HG02798 (cell line): ENCODE data around the gene WDR35.
"Not testable (repeated sequence)": the region's sequence is repeated elsewhere in the genome, so short reads cannot be mapped to it uniquely, and the experiment has no call there.

Source experiments
- ATAC-seq: cut with Tn5 transposase; IDR thresholded peaks from one replicate; pipeline ENCODE4 v1.9.1; 2021; ENCODE audit warnings: mild to moderate bottlenecking; ENCODE audit not compliant: unreplicated experiment, poor library complexity

The WDR35 gene

DNA sequence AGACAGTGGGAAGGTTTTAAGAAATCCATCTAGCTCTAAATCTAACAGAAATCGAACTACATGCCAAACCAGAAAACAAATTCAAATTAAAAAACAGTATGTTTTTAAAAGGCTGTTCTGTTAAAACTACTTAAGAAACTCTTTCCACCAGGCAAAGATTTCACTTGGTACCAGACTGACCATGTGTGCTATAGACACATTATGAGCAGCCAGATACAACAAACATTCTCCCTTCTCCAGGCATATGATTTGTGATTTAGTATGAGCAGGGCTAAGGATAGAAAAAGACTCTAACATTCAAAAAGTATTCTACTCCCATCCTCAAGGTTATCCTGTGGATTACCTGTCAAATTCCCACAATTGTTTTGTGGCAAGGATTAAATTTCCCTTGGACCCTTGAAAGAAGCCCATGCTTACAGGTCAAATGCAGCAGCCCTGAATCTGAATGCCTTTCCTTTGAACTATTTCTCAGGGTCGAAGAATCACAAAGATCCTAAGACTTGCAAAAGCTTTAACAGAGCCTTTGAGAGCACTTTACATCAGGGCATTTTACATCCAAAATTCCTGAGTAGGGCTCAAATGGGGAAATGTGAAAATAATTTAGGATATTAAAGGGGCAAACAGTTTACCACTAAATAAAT, 45.6 kb downstream of the WDR35 start:
- ATAC-seq, result no peak

DNA sequence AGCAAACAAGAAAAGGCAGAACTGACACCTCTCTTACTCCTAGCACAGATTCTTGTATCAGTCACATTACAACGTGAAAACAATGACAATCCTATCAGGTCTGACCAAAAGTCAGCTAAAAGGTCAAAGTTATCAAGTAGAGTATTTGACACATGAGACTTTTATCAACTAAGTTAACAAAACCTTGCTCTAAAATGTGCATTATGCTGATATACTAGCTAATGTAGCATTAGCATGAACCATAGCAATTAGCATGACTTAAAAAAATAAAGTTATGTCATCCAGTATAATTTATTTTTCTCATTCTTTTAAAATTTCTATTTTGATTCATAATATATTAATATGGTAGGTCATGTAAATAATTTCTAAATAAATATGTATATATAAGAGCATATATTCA, 46.7 kb downstream of the WDR35 start:
- no peak for ATAC-seq

DNA sequence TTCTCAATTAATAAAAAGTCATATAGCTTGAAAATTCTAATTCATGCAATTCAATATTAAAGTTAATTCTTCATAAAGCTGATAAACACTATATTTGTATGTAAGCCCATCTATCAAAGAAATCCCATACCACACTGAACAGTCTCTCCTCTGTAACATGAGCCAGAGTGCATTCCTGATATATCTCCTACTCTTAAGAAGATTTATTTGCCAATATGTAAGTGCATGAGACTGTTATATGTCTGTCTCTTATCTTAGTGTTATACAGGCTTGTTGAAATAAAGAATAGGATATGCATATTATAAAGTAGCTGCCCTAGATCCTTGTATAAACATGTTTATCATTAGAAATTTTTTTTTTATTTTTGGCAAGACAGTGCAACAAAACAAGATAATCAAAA, 47.7 kb downstream of the WDR35 start:
- no peak for ATAC-seq

DNA sequence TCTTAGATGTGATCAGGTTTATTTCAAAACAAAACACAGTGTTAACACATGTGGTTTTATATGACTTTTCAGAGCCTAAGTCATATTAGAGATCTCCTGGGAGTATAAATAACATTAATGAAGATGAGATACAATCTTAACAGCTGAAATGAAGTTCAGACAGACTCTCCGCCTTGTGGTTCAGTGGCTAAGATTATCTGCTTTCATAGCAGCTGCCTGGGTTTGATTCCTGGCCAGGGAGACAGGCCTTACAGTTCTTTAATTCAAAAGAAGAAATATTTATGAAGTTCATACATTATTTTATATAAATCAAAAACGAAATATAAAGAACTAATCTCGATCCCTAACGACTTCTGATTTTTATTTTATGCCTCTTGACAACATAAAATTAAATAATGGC, 52.9 kb downstream of the WDR35 start:
- no peak for ATAC-seq

- ATAC-seq, result no peak
Measured at GRCh38 chr2:19936203-19936602, 53.7 kb downstream of the WDR35 start.

- ATAC-seq, result peak; percentile 73
Measured at GRCh38 chr2:19933351-19933981, 56.4 kb downstream of the WDR35 start.

GRCh38 chr2:19932928-19933327, 57.0 kb downstream of the WDR35 start:
- peak; percentile 26 for ATAC-seq

GRCh38 chr2:19929226-19929625, 60.7 kb downstream of the WDR35 start:
- ATAC-seq, result no peak

DNA sequence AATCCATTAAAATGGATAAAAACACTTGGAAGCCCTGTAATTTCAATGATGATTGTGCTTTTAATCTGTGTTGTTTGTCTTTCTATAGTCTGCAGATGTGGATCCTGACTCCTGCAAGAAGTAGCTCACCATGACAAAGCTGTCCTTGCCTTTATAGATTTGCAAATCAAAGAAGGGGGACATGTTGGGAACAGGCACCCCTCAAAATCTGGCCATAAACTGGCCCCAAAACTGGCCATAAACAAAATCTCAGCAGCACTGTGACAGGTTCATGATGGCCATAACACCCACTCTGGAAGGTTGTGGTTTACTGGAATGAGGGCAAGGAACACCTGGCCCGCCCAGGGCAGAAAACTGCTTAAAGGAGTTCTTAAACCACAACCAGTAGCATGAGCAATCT, 62.1 kb downstream of the WDR35 start:
- not testable (repeated sequence) for ATAC-seq

DNA sequence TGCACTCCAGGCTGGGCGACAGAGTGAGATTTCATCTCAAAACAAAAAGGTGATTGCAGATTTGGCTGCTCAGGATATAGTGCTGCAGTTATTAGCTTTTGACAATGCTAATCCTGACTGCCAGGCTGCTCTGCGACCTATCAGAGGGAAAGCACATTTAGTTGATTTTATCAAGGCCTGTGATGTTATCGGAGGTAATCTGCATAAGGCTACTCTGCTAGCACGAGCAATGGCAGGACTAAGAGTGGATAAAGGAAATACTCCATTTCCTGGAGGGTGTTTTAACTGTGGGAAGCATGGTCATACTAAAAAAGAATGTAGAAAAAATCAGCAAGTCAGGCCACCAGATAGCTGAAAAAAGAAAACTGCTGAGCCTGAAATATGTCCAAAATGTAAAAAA, 65.4 kb downstream of the WDR35 start:
- not testable (repeated sequence) for ATAC-seq

DNA sequence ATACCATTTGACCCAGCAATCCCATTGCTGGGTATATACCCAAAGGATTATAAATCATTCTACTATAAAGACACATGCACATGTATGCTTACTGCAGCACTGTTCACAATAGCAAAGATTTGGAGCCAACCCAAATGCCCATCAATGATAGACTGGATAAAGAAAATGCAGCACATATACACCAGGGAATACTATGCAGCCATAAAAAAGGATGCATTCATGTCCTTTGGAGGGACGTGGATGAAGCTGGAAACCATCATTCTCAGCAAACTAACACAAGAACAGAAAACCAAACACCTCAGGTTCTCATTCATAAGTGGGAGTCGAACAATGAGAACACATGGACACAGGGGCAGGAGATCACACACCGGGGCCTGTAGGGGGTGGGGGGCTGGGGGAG, 67.7 kb downstream of the WDR35 start:
- not testable (repeated sequence) for ATAC-seq

GRCh38 chr2:19916385-19916950, 73.4 kb downstream of the WDR35 start:
- ATAC-seq, result no peak

- no peak for ATAC-seq
Measured at GRCh38 chr2:19914266-19914975, 75.5 kb downstream of the WDR35 start.

- ATAC-seq, result no peak
Measured at GRCh38 chr2:19911808-19912509, 77.9 kb downstream of the WDR35 start.

DNA sequence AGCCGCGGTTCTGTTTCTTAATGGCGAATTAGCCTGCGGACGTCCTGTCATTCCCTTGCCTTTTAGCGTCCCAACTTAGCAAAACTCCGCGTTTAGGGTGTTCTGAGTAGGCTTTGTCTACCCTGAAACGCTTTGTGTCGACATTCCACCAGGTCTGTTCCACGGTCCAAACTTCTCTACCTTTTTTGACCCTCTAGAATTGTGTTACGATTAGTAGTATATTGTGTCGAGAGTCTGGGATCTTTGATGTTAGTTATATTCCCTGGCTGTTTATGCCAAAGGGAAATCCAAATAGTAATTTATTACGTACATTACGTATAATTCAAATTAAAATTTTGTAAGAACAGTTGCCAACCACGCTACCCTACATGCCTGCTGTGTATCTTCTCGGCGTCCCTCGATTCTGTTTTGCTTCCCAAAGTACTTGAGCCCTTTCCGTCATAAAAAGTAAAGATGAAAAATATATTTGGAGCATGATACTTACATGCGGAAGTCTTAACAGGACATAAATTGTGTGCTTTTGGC, 87.6 kb downstream of the WDR35 start:
- no peak for ATAC-seq

DNA sequence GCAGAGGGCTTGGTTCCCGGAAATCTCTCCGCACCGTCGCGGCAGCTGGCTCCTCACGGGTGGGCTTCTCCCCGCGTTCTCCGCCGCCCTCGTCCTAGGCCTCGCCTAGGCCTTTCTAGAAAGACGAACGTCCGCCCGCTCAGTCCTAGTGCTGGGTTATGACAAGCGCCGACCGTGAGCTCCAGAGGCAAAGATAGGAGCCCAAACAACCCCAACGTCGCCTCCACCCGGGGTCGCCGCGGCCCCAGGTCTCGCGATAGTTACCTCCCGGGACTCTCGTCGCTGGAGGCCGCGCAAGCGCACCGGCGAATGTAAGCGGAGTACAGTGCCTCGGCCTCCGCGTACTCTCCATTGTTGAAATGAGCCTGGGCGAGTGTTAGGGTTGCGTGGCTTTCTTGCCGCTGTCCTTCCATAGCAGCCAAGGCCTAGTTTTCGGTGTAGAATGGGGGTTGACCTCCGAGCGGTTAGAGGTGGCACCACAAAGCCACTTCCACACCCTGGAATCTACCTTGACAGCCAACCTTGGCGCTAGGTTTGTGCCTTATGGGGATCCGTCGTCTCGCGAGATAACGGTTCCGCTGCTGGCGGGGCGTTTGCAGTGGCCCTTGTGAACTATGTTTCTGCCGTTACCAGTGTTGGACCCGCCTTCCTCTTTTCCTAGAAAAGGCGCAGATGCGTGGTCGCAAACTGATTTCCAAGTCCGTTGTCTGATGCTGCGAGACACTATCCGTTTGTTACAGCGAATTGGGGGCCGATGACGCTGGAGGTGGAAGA, 88.3 kb downstream of the WDR35 start, which contains the start of gene TTC32:
Gene TTC32, minus strand, starts transcription at position 542 of the 774 bp plus-strand sequence. Its CDS starts 129 bp downstream, at position 413.
- ATAC-seq, result peak; percentile 90

GRCh38 chr2:19900931-19901441, 88.9 kb downstream of the WDR35 start:
- ATAC-seq, result peak; percentile 16

DNA sequence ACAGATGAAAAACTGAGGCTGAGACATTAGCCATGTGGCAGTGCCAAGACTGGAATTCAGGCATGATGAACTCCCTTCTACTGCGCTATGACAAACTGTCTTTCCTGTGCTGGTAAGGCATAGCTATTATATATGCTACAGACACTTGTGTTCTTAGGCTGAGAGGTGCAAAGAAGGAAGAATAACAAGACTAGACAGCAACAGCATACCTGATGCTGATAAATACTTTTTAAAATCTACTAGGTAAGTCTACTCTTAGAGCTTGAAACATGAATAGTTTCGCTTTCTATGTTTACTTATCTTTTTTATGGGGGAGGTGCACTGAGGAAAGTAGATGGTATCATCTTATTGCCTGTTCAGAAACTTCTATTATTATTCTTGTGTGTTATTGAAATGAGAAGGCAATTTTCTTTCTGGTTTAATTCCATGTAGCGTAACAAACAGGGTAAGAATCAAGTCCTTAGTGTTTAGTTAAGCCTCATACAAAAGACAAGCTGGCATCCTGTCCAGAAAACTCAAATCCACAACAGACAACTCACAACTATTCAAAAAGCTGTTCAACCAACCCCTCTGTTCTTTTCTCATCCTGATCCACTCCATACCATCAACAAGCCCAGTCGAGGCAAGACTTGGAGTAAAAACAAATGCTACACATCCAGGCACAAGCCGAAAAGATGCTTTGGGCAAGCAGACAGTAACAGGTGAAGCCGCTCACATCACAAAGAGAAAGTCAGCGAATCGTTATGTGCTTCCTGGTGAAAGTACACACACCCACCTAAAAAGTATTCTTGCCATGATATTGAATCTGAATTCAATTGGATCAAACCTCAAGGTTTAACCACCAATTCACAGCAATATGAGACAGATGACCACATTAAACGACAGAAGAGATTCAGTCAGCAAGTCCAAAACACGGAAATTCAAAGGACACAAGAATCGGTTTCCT, 89.6 kb downstream of the WDR35 start:
- peak; percentile 27 for ATAC-seq
